Bronchial epithelial cell (primary cell): Measurements from ENCODE around the gene MUSTN1. TPM values are rescaled to one million over a fixed set of nuclear protein-coding genes. Genes with fewer than 3 reads are reported as not detected.

Experiments
- DNase-seq: peaks from one replicate; pipeline ENCODE4 v3.0.0-alpha.2; 2010; ENCODE audit warnings: low read depth
- FAIRE-seq: peaks from 2 replicates; lab custom pipeline; 2011; peaks lifted over from hg19 to GRCh38; lab: Jason Lieb, UNC
- H3K27me3 ChIP-seq: 2 replicates; pipeline ENCODE4 v1.5.1; 2011; ENCODE audit warnings: low read length; ENCODE audit not compliant: control insufficient read depth, insufficient read depth
- H3K36me3 ChIP-seq: 2 replicates; pipeline ENCODE4 v1.5.1; 2011; ENCODE audit warnings: low read length; ENCODE audit not compliant: control insufficient read depth, insufficient read depth
- H3K4me3 ChIP-seq: 2 replicates; pipeline ENCODE4 v1.5.1; 2011; ENCODE audit warnings: mild to moderate bottlenecking, low read depth, low read length, control low read depth
- total RNA-seq: library from RNA; depleted of rRNA; stranded (reverse); fragments of >200 nt; gene quantifications from 2 replicates; pipeline ENCODE4 v1.2.1, GENCODE V29; 2014
- TF ChIP-seq, protein P1 (sequence below): IDR thresholded peaks from 2 replicates; pipeline ENCODE4 v1.5.1; 2011; ENCODE audit warnings: mild to moderate bottlenecking, moderate library complexity, low read length, control low read depth, inconsistent platforms; ENCODE audit not compliant: insufficient read depth, severe bottlenecking

The MUSTN1 gene
- total RNA-seq, 1 donor from 2014 or later: not detected

DNA sequence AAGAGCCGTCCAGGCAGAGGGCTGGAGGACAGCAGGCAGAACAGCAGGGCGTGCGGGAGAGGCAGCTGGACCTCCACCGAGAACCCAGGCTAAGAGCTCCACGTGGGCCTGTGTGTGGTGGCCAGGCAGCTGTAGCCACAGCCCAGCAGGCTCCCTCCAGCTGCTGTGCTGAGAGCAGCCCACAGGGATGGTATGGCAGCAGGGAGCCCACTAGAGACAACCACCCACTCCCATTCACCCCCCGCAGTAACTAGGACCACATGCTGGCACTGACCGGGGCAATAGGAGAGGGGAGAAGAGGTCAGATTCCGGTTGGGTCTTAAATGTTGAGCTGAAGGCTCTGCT is 25.6 kb upstream of the MUSTN1 start:
- no peak for DNase-seq
- H3K4me3 ChIP-seq: no peak overlapping the region
- no peaks in the 10 kb centered on the region for H3K36me3 ChIP-seq
- no peaks in the 10 kb centered on the region for H3K27me3 ChIP-seq
- FAIRE-seq: no peak
- TF ChIP-seq, protein P1, sequence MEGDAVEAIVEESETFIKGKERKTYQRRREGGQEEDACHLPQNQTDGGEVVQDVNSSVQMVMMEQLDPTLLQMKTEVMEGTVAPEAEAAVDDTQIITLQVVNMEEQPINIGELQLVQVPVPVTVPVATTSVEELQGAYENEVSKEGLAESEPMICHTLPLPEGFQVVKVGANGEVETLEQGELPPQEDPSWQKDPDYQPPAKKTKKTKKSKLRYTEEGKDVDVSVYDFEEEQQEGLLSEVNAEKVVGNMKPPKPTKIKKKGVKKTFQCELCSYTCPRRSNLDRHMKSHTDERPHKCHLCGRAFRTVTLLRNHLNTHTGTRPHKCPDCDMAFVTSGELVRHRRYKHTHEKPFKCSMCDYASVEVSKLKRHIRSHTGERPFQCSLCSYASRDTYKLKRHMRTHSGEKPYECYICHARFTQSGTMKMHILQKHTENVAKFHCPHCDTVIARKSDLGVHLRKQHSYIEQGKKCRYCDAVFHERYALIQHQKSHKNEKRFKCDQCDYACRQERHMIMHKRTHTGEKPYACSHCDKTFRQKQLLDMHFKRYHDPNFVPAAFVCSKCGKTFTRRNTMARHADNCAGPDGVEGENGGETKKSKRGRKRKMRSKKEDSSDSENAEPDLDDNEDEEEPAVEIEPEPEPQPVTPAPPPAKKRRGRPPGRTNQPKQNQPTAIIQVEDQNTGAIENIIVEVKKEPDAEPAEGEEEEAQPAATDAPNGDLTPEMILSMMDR: no peak

DNA sequence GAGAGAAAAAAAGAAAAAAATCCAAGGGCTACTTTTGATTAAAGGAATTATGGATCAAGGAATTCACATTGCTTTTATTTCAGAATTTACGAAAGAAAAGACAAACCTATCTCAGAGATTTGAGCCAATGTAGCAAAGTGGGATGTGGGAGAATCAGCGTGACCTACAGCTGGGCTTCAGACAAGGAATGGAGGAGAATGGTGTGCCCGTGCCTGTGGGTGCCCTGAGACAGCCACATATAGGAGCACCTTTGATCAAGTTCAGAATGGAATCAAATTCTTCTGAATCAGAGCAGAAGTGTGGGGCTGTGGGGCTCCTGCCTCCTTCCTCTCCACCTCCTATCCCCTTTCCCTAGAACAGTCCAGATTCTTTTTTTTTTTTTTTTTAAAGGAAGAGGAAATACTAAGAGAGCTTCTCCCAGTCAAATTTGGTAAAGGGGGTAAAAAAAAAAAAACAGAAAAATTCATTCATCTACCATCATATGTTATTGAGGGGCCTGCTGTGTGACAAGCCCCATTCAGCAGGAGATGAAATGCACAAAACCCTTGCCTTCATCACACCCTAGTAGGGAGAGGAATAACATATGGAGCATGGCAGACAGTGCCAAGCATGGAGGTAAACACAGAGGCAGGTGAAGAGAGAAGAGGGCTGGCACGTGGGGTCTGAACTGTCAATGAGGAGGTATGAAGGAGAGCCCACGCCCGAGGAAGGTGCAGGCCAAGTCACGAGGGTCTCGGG is 25.0 kb upstream of the MUSTN1 start:
- H3K4me3 ChIP-seq: no peak overlapping the region
- no peaks in the 10 kb centered on the region for H3K27me3 ChIP-seq
- TF ChIP-seq, protein P1: no peak
- no peaks in the 10 kb centered on the region for H3K36me3 ChIP-seq
- no peak for FAIRE-seq
- DNase-seq: no peak

DNA sequence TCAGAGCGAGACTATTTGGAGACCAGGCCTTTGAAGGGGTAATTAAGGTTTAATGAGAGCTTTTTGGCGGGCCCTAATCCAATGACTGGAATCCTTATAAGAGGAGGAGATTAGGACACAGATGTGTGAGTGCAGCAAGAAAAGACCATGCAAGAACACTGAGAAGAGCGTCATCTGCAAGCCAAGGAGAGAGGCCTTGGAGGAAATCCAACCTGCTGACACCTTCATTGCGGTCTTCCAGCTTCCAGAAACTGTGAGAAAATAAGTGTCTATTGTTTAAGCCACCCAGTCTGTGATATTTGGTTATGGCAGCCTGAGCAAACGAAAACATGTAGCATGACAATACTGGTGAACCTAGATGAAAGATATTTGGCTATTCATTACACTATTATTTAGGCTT is 23.0 kb upstream of the MUSTN1 start:
- DNase-seq: no peak
- no peak for FAIRE-seq
- no peaks in the 10 kb centered on the region for H3K27me3 ChIP-seq
- H3K36me3 ChIP-seq: no peaks in the 10 kb centered on the region
- no peak overlapping the region for H3K4me3 ChIP-seq
- TF ChIP-seq, protein P1: no peak

DNA sequence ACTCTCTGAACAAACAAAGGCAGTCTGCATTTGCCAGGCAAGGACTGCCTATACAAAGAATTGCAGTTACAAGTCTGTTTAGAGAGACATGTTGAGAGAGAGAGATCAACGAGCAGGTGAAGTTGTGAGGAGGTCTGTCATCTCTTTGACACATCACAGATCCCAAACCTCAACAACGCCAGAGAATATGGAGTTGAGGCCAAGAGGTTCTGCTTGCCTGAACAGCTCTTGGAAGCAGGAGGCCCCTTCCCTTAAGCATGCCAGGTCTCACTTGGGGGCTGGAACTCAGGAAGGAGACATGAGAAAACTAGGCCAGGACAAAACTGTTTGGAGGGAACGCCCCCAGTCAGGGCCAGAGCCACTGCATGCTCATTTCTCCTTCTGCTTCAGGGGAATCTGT is 22.3 kb upstream of the MUSTN1 start:
- TF ChIP-seq, protein P1: no peak
- H3K4me3 ChIP-seq: no peak overlapping the region
- no peak for FAIRE-seq
- no peaks in the 10 kb centered on the region for H3K27me3 ChIP-seq
- DNase-seq: no peak
- no peaks in the 10 kb centered on the region for H3K36me3 ChIP-seq

DNA sequence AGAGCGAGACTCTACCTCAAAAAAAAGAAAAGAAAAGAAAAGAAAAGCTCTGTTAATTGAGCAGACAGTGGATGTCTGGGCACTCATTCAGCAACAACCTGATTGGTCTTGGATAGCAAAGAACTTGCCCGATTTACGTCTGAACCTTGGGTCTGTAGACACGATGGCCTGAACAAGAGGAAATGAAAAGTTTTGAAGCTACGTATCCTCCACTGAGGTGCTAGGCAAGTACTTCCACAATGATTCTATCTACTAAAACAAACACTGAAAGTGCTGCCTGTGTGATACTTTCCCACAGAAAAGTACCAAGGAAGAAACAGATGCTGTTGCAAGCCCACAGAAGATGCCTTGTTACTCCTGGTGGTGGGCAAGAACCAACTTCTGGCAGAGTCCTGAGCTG is 21.8 kb upstream of the MUSTN1 start:
- TF ChIP-seq, protein P1: no peak
- Histone ChIP-seq H3K36me3 (no peaks in the 10 kb centered on the region), H3K27me3 (no peaks in the 10 kb centered on the region), H3K4me3 (no peak overlapping the region)
- no peak for FAIRE-seq
- DNase-seq: no peak

DNA sequence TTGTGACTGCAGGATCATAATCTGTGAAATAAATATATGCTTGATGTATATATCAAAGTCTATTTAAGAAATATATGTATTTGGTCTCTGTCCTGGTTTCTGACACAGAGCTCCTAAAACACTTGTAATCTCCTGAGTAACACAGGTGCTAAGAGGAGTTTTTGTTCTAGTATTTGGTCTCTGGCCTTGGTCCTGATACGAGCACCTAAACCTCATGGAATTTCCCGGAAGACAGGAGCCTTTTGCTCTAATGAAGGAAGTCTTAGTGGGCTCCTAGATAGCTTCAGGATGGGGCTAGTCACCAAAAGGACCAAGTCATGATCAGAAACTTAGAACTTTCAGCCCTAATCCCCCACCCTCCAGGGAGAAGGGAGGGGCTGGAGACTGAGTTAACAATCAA is 19.2 kb upstream of the MUSTN1 start:
- Histone ChIP-seq H3K4me3 (no peak overlapping the region), H3K27me3 (no peaks in the 10 kb centered on the region), H3K36me3 (peaks cover 1% of the 10 kb centered on the region)
- TF ChIP-seq, protein P1: no peak
- no peak for FAIRE-seq
- DNase-seq: no peak
